Measurements from ENCODE around the gene ACP3. TPM values are rescaled to one million over a fixed set of nuclear protein-coding genes. Genes with fewer than 3 reads are reported as not detected.

The ACP3 gene
- total RNA-seq, 1 donor from 2014 or later = 9.1 TPM

GRCh38 chr3:132399054-132399929 lies 82.1 kb downstream of the ACP3 start:
- DNase-seq (ENCODE audit: low spot score, unreplicated experiment) = peak; percentile 19
- Mint-ChIP-seq H3K4me3 (ENCODE audit: low read depth) (no peak overlapping the region), H3K27ac (no peak overlapping the region), H3K4me1 (ENCODE audit: low read depth) (no peaks in the 10 kb centered on the region), H3K9me3 (ENCODE audit: low read depth) (no peaks in the 10 kb centered on the region), H3K36me3 (ENCODE audit: insufficient read depth) (no peaks in the 10 kb centered on the region), H3K27me3 (no peaks in the 10 kb centered on the region)
- TF ChIP-seq CTCF (IDR thresholded peaks at IDR 0.05; ENCODE audit: unreplicated experiment) = peak; percentile 84

GRCh38 chr3:132401255-132401654 lies 84.0 kb downstream of the ACP3 start:
- H3K9me3 Mint-ChIP-seq (ENCODE audit: low read depth) = no peaks in the 10 kb centered on the region
- DNase-seq (ENCODE audit: low spot score, unreplicated experiment) = no peak

GRCh38 chr3:132404276-132404675 lies 87.1 kb downstream of the ACP3 start:
- DNase-seq (ENCODE audit: low spot score, unreplicated experiment) = no peak
- Mint-ChIP-seq H3K9me3 (ENCODE audit: low read depth) (no peaks in the 10 kb centered on the region), H3K27me3 (no peaks in the 10 kb centered on the region), H3K4me3 (ENCODE audit: low read depth) (no peak overlapping the region), H3K4me1 (ENCODE audit: low read depth) (peaks cover 2% of the 10 kb centered on the region), H3K36me3 (ENCODE audit: insufficient read depth) (no peaks in the 10 kb centered on the region), H3K27ac (no peak overlapping the region)
- TF ChIP-seq CTCF (IDR thresholded peaks at IDR 0.05; ENCODE audit: unreplicated experiment) = no peak

More at GRCh38 chr3:132401255-132401654, 84.0 kb downstream of the ACP3 start:
- no peak overlapping the region for H3K27ac Mint-ChIP-seq
- no peak for TF ChIP-seq CTCF (IDR thresholded peaks at IDR 0.05; ENCODE audit: unreplicated experiment)
- no peaks in the 10 kb centered on the region for H3K27me3 Mint-ChIP-seq
- H3K4me1 Mint-ChIP-seq (ENCODE audit: low read depth) = peaks cover 2% of the 10 kb centered on the region
- H3K36me3 Mint-ChIP-seq (ENCODE audit: insufficient read depth) = no peaks in the 10 kb centered on the region
- H3K4me3 Mint-ChIP-seq (ENCODE audit: low read depth) = no peak overlapping the region

- no peaks in the 10 kb centered on the region for H3K27me3 Mint-ChIP-seq
- H3K4me1 Mint-ChIP-seq (ENCODE audit: low read depth) = peaks cover 2% of the 10 kb centered on the region
- H3K36me3 Mint-ChIP-seq (ENCODE audit: insufficient read depth) = no peaks in the 10 kb centered on the region
- DNase-seq (ENCODE audit: low spot score, unreplicated experiment) = no peak
- H3K4me3 Mint-ChIP-seq (ENCODE audit: low read depth) = no peak overlapping the region
- no peak overlapping the region for H3K27ac Mint-ChIP-seq
- TF ChIP-seq CTCF (IDR thresholded peaks at IDR 0.05; ENCODE audit: unreplicated experiment) = no peak
- H3K9me3 Mint-ChIP-seq (ENCODE audit: low read depth) = no peaks in the 10 kb centered on the region
Measured at GRCh38 chr3:132405188-132405587, 88.0 kb downstream of the ACP3 start.

GRCh38 chr3:132405609-132406299 lies 88.5 kb downstream of the ACP3 start:
- no peak overlapping the region for H3K27ac Mint-ChIP-seq
- no peaks in the 10 kb centered on the region for H3K9me3 Mint-ChIP-seq (ENCODE audit: low read depth)
- H3K27me3 Mint-ChIP-seq = no peaks in the 10 kb centered on the region
- peaks cover 2% of the 10 kb centered on the region for H3K4me1 Mint-ChIP-seq (ENCODE audit: low read depth)
- no peaks in the 10 kb centered on the region for H3K36me3 Mint-ChIP-seq (ENCODE audit: insufficient read depth)
- no peak for TF ChIP-seq CTCF (IDR thresholded peaks at IDR 0.05; ENCODE audit: unreplicated experiment)
- H3K4me3 Mint-ChIP-seq (ENCODE audit: low read depth) = no peak overlapping the region
- DNase-seq (ENCODE audit: low spot score, unreplicated experiment) = no peak
